GM18858 (cell line): ENCODE measurements around the gene COL25A1.
A peak's percentile ranks its signal among the peaks of the same experiment; 100 is the strongest.

ENCODE experiments used
- ATAC-seq: cut with Tn5 transposase; IDR thresholded peaks from one replicate; pipeline ENCODE4 v1.9.1; 2021; ENCODE audit not compliant: unreplicated experiment

The COL25A1 gene

GRCh38 chr4:108926061-108926460 is 376.4 kb downstream of the COL25A1 start:
- no peak for ATAC-seq

DNA sequence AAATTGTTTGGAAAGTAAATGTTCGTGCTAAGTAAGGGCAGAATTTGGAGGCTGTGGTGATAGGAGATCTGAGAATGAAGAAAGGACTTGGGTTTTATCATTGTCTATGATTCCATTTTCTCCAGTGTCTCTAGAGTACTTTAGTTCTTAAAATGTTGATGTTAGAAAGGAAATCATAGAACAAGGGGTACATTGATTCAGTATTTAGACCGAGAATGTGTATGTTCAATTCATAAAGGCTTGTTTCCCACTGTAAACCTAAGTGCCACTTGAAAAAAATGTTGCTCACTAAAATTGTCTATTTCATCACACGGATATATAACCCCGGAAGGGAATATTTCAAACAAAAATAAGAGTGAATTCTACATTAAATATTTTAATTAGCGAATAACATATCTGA is 380.3 kb downstream of the COL25A1 start:
- no peak for ATAC-seq

DNA sequence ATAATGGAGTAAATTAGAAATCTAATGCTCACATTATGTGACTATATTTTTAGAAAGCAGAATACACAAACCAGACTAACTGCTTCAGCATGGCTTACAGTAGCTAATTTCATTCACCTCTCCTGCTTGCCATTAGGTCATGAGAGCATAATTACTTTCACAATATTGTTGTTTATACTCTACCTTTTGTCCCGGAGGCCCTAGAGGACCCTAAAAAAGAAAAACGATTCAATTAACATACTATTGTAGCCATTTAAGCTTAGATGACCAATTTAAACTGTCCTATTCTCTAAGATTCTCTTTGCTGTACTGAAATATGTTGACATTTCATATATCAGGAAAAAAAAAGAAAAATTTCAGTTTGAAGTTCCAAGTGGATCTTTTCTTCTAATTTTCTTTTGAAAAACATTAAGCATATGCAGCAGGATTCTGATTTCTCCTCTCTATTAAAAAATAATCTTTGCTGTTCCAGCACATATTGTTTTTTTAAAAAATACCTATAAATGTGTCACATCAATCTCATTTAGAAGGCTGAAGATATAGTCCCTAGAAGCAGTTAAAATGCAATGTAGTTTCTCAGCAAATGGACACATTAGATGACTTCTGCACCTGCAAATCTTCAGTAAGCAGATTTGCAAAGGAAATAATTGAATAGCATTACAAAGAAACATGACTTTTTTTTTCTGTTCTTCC is 381.9 kb downstream of the COL25A1 start:
- ATAC-seq = no peak

DNA sequence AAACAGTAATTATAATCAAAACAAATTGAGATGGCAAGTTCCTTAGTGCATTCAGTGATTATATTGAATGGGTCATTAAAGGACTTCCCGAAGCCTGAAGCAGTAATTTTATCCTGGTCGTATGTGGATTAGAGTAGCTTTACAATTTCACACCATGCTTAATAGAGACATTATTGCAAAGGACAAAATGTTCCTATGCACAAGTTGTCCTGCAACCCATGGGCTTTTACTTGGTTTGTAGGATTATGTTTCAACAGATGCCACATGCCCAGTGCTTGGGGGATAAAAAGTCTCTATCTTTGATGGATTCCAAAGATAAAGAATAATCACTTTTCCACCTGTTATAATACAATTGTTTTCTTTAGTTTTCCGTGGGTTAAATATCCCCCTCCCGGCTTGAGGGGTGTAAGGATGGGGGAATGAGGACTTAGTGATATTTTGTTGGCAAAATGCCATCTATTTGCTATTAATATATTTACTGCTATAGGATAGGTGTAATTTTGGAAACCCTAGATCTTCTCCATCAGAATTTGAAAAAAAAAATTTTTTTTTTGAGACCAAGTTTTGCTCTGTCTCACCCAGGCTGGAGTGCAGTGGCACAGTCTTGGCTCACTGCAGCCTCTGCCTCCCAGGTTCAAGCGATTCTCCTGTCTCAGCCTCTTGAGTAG is 383.1 kb downstream of the COL25A1 start:
- no peak for ATAC-seq

DNA sequence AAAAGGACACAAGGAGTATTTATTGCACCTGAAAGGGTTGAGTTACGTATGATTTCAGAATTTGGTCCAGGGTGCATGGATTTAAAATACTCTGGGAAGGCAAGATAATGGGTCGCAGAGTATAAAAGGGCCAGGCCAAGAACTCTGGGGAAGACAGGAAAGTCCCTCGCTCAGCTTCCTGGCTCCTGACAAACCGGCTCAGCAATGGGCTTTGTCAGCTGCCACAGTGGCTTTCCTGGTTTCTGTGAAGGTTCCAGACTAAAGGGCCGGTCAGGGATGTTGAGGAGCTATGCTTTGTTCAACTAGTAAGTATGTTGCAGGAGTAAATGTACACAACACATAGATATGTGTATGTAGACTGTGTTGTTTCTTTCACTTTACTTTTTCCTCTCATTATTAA is 385.2 kb downstream of the COL25A1 start:
- ATAC-seq = no peak

GRCh38 chr4:108916638-108917037 is 385.8 kb downstream of the COL25A1 start:
- no peak for ATAC-seq

GRCh38 chr4:108906866-108907367 is 395.5 kb downstream of the COL25A1 start:
- ATAC-seq = no peak

GRCh38 chr4:108906006-108906405 is 396.5 kb downstream of the COL25A1 start:
- no peak for ATAC-seq

DNA sequence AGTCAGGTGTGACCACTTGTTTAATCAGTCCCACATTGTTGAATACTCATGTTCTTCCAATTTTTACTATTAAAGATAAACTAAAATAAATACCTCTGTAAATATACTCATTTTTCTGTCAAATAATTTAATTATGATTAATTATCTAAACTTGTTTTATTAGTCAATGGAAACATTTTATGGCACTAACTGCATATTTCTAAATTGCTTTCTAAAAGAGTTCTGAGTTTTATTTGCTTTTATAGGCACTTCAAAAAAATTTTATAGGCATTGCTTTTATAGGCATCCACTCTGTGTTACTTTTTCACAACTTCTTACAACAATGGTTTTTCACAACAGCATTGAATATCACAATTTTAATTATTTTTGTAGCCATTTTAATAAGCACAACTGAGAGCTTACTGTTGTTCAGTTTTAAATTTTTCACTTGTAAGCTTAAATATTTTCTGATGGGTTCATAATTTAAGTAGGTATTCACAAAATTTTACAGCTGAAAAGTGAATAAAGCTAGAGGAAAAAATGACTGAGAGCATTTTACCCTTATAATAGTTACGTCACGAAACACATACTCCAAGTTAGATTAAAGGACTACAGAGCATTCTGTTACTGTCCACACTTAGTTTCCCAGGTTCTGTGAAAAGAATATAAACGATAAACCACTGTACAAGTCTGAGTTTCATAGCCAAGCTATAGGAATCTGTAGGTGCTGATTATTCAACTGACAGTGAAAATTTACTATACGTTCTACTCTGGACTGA is 398.8 kb downstream of the COL25A1 start:
- ATAC-seq = no peak

- peak; percentile 87 for ATAC-seq
Observed at GRCh38 chr4:108902769-108903168, 399.7 kb downstream of the COL25A1 start.

DNA sequence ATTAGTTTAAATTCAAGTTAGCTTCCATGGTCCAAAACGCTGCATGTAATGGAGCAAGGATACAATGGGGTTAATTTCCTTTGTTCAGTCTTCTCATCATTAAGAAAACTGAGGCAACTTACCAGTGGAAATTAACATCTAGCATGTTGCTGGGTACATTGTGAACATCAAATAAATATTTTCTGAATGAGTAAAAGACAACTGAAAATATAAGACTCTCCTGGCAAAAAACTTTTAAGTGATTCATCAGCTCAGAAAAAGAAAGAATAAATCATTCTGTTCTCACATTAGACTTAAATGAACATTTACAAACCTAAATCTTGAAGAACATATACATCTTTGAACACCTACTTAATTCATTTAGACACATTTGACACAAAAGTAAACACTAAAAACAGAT is 401.2 kb downstream of the COL25A1 start:
- no peak for ATAC-seq

DNA sequence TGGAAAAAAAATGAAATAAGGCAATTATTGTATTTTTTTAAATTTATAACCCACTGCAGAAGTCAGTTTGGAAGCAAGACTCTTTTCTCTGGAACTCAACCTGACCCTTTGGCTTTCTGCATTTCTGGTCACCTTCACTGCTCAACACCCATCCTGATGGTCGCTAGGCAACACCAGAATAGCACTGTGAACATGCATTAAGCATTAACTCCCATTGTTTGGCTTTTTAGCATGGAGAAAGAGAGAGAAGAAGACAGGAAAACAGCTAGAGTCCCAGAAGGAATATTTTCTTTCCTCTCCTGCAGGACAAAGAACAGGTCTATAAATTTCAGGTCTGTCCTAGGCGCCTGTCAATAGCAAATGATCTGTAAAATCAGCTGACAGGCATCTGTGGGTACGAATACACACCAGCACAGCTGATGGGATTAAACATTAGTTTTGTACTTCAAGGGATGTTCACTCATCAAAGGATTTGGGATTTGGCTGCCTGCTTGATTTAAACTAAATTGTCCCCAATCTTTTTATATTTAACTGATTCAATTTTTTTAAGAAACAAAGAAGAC is 402.4 kb downstream of the COL25A1 start:
- no peak for ATAC-seq

- ATAC-seq = no peak
Observed at GRCh38 chr4:108893468-108893867, 409.0 kb downstream of the COL25A1 start.

DNA sequence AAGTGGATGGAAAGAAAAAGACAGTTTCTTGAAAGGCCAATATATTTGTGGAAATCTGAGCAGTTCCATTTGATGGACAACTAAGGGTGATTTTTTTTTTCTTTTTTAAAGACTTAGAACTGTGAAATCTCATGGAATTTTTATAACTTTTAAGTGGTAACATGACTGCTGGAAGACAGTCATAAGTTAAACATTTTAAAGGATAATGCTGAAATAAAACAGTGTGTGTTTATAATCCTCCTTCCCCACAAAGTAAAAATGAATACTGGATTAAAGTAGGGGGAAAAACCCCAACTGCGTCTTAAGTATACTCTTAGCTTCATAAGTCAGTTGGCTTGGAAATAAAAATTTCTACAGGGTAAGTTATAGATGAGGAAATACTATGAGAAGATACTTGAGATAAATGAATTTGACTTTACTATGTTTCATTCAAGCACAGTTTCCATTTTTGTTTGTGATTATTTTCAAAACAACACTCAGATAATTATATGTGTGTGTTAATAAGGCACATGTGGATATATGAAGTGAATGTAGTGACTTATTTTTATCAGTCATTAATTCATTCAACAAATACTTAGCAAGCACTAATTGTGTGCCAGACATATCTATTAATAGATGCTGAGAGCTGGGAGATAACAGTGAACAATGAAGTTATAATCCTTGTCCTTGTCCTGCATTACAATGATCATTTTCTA is 410.4 kb downstream of the COL25A1 start:
- no peak for ATAC-seq

DNA sequence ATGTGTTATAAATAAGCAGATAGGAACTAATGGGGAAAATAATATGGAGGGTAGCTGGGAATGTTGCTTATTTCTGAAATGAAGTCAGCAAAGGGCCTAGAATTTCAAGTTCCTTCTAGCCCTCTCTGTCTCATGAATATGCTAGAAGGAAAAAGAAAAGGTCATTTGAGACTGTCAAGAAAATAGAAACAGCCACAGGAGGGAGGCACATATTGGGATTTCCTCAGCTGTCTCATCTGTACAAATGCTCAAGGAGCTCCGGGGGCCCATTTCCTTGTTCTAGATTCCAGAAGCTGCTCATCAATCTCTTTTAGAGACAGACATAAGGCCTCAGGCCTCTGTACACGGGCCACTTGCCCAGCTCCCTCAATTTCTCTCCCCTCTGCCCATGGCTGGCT is 412.0 kb downstream of the COL25A1 start:
- ATAC-seq = no peak

DNA sequence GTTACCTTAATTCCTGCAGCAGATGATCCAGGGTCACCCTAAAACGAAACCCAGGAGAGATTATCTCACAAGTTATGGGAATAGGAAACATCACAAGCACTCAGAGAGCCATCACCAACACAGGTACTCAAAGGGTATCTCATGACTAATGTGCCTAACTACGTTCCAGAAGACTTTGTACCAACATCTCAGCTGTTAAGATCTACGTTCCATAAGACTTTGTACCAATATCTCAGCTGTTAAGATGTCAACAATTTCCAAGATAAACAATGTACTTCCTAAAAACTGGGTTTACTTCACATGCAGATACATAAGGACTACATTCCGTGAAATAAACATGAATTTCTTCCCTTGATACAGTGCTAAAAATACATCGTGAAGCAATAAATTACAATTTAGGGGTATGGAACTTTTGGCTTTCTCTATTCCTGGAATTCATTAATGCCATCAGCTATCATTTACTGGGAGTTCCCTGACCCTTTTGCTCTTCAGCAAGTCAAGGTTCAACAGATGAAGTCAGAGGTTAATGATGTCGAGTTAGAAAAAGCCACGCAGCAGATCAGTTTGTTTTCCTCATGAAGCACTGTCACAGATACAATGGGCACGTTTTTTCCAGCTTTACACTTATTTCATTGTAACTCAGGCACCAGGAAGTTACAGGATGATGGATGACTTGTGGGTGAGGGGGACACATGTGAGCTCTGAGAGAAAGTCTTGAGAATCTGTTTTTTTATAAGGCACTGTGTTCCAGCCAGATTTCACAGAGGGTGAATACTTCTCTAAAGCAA is 412.6 kb downstream of the COL25A1 start:
- no peak for ATAC-seq

DNA sequence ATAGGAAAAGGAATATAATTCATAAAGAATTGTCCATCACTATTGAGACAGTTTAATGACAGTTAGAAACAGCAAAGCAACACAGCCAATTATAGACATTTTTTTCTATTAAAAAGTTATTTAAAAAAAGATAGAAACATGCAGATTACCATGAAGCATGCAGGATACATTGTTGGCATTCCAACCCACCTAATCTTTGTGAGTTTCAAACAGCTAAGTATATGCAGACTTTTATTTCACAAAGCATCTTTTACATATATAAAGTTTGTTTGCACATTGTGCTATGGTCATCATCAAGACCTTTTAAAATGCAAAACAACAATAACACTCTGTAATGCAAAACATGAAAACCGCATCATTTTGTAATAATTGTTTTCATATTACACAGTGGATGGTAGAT is 413.7 kb downstream of the COL25A1 start:
- ATAC-seq = no peak

GRCh38 chr4:108887034-108887433 is 415.4 kb downstream of the COL25A1 start:
- ATAC-seq = no peak

DNA sequence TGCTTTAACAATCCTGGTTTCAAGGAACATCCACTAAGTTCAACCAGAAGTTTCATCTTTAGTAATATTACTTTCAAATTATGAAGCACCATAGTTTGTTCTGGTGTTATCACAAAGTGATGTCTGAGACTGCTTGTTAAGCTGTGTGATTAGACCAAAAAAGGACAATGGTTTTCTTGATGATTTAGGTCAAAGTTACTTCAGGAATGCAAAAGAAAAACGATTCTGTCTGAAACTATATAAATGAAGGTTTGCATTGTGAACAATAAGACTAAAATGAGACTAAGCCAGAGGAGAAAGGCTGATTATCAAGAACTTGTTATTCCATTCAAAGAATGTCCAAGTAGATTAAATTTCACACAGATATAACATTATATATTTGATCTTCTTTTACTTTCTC is 417.2 kb downstream of the COL25A1 start:
- no peak for ATAC-seq

DNA sequence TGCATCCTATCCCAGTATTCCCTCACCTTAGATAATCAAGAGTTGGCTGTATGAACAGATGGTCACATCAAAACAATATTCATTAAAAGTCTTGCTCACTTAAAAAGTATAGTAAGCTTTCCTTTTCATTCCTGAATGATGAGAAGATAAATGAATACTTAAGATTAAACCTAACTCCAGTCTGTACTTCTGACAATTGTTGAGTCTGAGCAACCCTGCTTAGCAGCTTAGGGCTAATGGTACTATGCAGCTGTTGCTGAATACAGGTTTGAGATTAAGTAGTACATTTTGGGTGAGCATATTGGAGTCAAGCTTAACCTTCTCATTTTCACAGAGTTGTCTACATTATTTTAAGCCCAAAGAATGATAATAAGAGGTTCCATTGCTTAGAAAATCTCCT is 417.9 kb downstream of the COL25A1 start:
- no peak for ATAC-seq
